CD4-positive, alpha-beta T cell treated with Interleukin-21 for 1 hour (primary cell): ENCODE measurements around the gene DRD2.

Source experiments
- DNase-seq: peaks from one replicate; pipeline ENCODE4 v3.0.0-alpha.2; 2020

The DRD2 gene

DNA sequence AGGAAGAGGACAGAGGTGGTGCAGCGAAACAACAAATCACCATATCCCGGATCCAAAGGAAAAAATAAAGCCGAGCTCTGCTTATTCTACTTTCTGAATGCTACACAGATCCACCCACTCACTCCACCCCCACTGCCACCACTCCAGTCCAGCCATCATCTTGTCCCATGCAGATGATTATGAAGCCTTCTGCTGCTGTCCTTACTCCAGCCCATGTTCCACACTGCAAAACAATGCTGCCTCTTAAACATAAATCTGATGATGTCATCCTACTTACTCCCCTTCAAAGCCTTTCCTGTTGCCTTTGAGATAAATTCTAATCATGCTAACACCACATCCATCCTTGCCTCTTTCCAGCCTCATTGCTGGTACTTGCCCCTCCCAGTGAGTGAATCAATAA lies 6.5 kb upstream of the DRD2 start:
- DNase-seq, result no peak

DNA sequence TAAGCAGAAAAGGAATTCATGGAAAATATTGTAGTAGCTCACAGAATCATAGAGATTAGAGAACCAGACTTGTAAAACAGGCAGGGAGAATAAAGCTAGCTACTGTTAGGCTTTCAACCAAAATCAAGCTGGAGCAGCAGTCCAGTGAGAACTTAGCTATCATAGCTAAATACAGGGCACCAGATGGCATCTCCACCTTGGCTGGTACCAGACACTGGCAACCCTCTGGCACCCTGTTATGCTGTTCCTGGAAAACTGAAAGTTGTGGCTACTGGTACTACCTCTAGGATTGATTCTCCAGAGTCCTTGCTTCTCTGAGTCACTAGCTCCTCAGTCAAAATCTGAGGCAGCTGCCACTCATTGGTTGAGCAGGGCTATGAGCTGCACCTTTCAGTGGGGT lies 6.0 kb upstream of the DRD2 start:
- DNase-seq, result no peak

DNA sequence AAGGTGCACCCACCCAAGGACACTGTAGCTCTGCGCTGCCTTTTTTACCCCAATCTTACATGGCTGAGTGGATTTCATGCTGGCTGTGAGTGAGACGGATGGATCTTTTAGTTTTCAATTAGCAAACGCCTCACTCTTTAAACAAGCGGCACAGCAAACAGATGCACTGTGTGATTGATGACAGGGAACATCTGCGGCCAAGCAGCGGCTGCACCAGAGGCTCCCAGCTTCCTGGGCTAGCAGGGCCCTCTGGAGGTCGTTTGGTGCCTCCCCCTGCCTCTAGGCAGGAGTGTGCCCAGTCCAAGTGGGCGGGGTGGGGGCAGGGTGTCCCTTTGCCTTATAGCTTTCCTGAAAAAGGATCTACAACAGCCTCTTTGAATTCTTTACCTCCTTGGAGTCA lies 2.1 kb upstream of the DRD2 start:
- DNase-seq, result no peak

DNA sequence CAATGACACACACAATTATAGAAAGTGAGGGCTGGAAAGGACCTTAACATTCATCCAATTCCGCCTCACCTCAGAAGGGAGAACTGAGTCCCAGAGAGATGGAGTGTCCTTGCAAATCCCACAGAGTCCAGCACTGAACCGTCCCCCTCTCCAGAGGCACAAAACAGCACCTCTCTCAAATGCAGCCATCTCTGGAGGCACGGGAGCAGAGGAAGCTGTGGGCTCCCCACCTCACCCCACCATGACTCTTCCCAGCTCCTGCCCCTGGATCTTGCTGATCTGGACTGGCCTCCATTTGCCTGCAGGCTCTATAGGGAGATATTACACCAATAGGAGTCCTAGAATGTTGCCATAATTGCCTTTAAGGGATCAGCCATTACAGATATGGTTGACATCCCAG lies 1.4 kb upstream of the DRD2 start:
- no peak for DNase-seq

DNA sequence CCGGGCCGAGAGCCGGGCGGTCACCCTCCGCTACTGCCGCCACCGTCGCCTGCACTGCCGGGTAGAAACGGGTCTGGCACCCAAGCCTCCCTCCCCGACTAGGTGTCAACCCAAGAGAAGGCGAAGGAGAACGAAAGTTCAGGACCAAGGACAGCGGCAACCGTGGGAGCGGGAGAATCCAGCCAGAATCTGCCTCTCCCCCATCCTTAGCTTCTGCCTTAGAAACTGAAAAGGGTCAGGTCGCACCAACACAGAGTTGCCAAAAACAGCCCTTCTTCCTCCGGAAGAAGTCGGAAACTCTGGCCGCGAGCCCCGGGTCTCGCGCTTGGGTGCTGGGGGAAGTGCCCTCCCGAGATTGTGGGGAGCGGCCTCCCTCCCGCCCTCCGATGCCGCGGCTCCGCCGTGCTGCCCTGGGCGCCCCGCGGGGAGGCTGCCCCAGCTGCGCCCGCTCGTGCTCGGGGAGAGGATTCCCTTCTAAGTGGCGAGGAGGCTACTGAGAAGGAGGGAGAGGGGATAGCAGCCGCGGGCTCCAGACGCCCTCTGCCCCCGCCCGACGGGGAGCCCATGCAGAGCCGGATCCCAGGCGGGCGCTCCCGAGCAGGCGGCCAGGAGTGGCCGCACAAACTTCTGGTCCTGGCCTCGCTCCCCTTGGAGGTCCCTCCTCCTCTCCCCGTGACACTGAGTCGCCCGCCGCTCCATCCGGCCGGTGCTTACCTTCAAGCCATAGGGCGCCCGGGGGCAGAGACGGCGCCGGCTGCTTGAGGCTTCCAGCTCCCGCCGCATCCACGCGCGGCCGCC lies 637 bp downstream of the DRD2 start:
- peak; percentile 26 for DNase-seq

DNA sequence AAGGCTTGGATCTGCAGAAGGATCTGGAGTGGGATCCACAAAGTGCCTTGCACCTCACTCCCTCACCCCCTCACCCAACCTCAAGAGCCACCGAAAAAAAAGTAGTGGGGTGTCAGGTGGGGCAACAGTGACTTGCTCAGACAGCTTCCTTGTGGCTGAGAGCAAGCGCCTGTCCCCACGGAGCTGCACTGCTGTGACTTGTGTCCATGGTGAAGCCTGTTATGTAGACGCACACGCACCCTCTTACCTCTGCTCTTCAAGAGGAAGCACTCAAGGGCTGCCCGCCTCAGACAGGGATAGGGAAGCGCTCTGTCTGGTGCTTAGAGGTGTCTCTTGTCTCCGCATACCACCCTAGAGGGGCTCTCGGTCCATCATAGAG lies 1.2 kb downstream of the DRD2 start:
- DNase-seq, result no peak

DNA sequence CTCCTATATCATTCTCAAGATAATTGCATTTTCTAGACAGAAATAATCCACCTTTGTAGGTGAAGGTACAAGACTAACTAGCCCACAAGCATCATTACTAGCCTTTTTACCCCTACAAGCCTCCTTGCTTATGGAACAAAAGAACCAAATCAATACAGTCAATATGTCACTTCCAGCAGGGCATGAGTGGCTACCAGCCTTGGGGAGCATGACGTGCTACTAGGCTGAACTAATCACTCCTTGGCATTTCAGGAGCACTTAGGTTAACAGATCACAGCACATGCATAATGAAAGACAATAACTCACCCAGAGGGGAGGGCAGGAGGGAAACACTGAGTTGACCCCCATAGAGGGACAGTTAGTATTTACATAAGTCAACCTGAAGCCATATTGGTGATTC lies 2.7 kb downstream of the DRD2 start:
- DNase-seq, result no peak

DNA sequence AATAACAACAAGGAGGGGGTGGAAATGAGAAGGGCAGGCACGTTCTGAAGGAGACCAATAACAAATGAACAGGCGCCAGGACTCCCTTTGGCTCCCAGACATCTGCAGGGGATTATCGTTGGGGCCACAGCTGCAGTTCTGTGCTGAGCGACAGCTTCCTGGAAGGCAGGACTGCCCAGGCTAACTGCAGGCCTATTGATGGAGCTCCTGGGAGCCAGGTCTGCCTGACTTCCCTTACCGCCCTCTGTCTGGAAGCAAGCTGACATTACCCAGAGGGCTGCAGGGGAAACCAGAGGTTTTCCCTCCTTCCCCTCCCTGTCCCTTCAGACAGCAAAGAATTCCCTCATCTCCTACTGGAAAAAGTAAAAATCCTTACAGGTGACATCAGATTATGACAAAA lies 5.0 kb downstream of the DRD2 start:
- no peak for DNase-seq

DNA sequence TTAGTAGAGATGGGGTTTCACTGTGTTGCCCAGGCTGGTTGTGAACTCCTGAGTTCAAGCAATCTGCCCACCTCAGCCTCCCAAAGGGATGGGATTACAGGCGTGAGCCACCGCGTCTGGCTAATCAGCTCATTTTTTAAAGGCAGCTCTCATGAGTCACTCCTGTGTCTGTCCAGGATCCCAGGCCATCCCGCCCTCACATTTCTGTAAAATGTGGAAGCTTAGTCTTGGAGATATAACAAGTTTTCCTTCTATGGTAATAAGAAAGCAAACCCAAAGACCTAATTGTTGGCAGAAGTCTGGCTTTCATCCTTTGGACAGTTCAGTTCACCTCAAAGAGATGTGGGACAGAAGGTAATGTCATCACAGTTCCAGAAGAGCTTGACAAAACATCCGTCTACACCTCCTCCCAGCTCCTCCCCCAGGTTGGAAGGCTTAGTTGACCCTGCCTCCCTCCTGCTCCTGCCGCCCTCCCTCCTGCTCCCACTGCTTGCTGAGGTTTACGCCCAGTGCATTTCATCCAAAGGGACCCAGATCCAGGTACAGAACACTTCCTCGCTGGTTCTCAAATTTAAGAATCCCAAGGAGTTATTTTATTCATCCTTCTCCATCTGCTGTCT lies 6.4 kb downstream of the DRD2 start:
- DNase-seq, result no peak

DNA sequence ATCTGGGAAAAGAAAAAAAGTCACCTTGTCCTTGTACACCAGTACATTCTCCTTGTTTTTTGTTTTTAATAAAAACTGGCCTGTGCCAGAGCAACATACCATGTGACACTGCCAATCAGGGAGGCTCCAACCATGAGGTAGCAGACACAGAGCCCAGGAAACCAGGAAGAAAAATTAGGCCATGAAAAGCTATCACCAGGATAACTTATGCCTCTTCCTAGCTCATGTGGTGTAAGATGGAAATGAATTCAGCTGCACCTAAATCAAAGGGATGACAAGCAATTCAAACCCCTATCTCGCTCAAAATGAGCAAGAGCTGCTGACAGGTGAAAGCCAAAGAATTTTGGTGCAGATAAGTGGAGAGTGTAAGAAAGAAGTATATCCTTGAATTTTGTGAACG lies 7.7 kb downstream of the DRD2 start:
- DNase-seq, result no peak

DNA sequence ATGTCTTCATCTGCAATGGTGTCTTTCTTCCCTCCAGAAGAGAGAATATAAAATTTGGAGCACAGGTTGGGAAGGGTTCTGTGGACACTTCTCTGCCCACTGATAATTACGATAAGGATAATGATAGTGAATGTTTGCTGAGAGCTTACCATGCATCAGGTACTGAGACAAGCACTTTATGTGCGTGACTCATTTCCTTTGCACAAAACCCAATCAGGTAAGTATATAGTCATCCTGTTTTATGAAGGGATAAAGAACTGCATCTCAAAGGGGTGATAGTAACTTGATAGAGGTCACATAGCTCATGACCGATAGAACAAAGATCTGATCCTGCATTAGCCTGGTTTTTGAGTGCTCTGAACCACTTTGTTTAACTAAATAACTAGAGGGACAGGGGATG lies 9.4 kb downstream of the DRD2 start:
- DNase-seq, result no peak

DNA sequence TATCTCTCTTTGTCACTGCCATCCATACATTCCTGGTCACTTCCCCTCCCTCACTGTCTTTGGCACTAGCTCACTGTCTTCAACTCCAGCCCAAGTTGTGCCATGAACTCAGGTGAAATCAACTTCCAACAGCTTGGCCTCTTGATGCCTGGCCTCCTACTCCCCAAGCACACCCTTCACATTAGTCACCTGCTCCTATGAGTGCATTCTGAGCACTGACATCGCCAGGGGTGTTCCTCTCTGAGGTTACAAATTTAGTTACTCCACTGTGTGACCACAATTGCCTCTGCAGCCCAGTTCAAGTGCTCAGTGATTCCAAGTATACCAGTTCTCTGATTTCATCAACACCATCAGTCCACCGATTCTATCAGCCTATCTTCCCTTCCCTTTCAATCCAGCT lies 10.8 kb downstream of the DRD2 start:
- no peak for DNase-seq

DNA sequence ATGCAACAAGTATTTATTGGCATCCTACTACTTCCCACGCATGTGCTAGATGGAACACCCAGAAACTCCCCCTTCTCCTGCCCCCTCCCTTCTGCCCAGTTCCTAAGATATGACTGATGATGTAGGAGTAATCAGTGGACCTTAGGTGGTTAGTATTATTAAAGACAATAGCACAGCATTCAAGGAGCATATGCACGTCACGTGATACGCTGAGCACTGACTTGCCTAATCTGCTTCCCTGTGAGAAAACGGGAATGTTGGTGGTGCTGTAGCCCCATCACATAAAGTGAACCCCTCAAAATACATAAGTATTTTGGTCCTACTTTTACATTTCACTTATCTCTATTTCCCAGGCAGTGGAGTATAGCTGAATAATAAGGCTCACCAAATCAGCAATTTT lies 12.4 kb downstream of the DRD2 start:
- no peak for DNase-seq

DNA sequence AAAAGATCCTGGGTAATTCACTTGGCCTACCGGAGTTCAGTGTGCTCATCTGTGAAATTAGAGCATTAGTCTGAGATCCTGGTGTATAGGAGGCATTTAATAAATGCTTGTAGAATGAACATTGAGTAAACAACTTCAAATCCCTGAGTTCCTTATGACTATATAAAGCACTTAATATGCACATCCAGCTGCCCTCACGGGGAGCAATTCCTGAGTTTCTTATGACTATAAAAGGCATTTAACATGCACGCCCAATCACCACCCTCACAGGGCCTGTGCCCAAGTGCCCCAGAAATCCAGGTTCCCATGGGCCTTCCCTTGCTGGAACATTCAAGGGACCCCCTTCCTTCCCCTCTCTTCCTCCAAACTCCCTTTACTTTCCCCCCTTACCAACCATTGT lies 13.6 kb downstream of the DRD2 start:
- DNase-seq, result no peak

DNA sequence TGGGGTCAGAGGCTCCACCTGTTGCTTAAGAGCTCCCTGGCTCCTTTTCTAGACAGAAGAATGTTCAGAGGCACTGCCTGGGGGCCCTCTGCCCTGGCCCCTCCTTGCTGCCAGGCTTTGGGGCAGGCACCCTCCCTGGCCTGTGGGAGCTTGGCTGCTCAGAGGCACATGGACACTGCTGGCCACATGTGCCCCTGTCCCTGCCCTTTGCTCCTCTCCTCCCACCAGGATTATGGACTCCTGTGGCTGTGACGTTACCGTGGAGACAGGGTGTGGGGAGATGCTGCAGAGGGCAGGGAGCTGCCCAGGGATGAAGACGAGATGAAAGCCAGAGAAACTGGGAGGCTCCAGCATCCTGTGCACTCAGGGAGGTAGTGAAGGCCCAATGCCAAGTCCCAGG lies 14.7 kb downstream of the DRD2 start:
- no peak for DNase-seq

DNA sequence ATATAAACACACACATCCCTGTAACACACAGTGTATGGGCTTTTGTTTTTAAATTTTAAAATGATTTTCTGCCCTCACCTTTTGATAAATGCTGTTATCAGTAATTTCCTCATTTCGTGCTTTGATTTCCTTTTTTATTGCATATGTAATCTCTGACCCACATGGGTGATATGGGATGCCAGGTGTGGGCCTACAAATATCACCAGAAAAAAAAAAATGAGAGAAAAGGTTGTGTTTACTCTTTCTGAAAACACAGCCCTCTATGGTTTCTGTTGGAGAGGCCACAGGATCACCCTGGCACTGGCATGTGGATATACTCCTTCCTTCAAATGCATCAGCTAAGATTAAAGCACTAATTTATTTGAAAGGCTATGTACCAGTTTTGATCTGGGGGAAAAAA lies 17.0 kb downstream of the DRD2 start:
- DNase-seq, result no peak

DNA sequence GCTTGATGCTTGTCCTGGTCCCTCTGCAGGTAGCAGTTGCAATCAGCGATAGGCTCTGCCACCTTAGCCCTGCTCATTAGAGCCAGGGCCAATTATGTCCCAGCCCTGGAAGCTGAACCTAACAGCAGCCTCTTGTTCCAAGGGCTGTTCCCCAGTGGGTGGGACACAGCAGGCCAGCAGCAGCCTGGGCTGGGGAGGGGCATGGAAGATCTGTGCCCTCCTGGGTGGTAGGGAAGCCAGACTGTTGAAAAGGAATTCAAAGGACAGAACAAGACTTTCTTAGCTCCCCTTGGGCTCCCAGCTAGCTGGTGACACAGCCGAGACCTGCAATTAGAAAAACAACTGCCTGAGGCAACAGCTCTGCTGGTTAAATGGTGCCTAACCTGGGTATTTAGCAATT lies 17.4 kb downstream of the DRD2 start:
- DNase-seq, result no peak

DNA sequence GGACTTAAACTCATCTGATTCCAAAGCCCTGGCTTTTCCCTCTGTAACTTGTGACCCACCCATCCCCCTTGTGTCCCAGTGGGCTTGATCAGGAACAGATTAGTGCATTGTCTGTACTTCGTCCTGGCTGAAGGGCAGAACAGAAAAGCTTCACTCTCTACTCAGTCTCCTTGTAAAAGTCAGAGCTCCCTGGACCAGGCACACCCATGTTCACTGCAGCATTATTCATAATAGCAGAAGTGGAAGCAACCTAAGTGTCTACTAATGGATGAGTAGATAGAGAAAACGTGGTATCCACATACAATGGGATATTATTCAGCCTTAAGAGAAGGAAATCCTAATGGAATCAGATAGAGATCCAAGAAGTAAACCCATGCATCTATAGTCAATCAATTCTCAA lies 20.7 kb downstream of the DRD2 start:
- DNase-seq, result no peak

DNA sequence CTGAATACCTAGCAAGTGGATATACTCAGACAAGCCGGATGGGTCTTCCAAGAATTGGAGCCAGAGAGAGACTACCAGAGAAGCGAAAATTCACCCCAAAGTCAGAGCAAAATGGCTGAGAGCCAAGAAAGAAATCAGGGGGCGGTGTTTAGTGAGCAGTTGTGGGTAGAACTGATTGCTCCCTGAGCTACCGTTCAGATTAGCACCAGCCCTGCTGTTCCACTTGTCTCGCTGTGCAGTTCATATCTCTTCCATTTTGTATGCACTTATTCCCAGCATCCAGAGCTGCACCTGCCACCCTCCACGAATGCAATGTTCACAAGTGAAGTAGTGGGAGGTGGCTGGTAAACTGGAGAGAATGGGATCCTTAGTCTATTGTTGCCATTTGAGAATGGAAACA lies 25.5 kb downstream of the DRD2 start:
- DNase-seq, result no peak

DNA sequence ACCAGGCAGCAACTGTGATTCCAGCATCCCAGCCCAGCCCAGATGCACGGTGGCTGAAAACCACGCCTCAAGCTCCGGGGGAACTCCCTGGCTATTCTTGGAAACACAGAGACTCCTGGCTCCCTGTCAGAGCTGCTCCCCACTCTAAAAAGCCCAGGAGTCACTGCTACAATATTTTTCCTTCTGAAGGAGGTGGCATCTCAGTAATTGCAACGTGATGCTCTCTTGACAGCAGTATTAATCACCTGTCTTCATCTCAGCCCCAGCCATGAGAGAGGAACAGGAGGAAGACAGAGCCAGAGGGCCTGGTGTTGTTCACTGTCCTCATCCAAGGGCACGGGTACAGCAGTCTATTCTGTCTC lies 26.9 kb downstream of the DRD2 start:
- no peak for DNase-seq

DNA sequence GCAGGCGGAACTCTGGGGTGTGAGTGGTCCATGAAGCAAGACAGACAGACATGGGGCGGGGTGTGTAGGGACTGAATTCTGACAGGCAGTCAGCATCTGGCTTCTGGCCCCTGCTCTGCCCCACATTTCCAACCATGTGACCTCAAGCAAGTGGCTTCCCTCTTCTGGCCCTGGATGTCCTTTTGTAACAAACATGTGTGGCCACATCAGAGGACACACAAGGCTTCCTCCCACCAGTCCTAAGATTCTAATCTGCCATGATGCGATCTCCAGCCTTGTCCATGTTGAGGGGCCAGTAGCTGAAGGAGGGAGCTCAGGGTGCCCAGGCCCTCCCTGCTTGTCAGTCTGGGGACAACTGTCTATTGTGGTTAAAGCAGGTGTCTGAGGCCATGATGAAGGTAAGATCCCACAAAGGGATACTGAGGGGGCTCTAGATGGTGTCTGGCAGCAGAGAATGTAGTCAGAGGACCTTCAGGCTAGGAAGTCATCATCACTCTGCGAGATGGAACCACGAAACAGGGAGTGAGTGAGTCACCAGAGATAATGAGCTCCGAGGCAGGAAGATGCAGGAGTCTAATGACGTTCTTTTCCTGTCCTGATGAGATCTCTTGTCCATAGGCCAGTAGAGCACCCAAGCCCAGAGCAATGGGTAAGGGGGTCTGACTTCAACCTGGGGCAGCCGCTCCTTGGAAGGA lies 27.4 kb downstream of the DRD2 start:
- no peak for DNase-seq

DNA sequence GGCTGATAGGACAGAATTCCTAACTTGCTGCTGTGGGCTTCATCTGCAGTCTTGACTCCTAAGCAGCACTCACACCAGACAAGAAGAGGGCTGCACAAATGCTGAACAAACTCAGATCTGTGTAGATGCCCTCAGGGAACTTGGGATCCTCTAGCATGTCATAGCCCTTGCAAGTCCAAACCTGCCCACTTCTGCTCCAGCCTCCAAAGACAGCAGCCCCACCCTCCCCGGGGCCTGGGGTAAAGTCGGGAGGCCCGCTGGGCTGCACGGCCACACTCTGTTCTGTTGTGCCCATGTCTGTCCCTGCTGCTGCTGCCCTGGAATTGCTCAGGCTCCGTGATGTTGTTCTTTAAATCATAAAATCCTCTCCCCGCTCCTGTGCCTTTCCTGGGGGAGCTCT lies 28.3 kb downstream of the DRD2 start:
- DNase-seq, result no peak

DNA sequence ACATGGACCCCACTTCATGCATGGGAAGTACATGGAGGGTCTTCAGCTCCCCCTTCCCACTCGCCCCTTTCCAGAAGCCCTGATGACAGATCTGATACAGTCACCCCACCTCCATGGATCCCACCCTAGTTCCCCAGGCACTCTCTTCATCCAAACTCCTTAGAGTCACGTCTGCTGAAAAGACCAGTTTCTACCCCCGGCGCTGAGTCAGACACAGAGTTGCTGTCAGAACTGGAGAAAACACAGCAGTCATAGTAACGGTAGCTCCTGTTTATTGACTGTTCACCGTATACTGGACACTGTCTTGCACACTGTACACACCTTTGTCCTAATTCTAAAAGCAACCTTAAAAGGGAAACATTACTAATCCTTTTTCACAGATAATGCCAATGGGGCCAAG lies 29.1 kb downstream of the DRD2 start:
- DNase-seq, result no peak

DNA sequence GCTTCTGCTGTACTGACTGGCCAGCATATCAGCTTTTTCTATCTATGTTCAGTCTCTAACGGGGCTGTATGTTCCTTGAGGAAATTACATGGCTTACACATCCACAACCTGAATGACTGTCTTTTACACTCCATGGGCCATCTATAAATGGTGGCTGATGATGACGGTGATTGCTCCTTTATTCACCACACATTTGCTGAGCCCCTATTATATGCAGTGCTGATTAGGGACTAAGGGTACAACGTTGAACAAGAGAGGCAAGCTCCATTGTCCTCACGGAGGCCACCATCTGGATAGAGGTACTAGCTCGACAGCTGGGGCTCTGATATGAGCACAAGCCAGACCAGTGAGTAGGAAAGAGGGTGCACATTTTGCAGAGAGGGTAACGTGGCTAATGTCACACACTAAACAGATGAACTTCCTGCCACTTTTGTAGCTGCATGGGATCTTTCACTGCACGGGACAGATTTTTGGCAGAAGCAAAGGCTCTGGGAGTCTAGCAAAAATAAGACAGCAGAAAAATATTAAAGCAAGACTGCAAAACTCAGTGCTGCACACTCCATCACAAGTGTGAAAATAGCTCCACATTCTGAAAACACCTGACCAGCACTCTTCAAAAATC lies 30.6 kb downstream of the DRD2 start:
- DNase-seq, result no peak
